ENCODE data around the gene BRSK2.
"Not testable (repeated sequence)": the region's sequence is repeated elsewhere in the genome, so short reads cannot be mapped to it uniquely, and the experiment has no call there.

BRSK2 gene

GRCh38 chr11:1508491-1508891, 118.8 kb downstream of the BRSK2 start:
- H3K4me3 ChIP-seq (ENCODE audit: low read depth, low read length), result no peak overlapping the region

- H3K4me3 ChIP-seq (ENCODE audit: low read depth, low read length), result no peak overlapping the region
Measured at GRCh38 chr11:1508986-1509385, 119.3 kb downstream of the BRSK2 start.

- H3K4me3 ChIP-seq (ENCODE audit: low read depth, low read length), result no peak overlapping the region
Measured at GRCh38 chr11:1509626-1510255, 120.0 kb downstream of the BRSK2 start.

GRCh38 chr11:1510351-1510750, 120.6 kb downstream of the BRSK2 start:
- H3K4me3 ChIP-seq (ENCODE audit: low read depth, low read length), result not testable (repeated sequence)

GRCh38 chr11:1510928-1511327, 121.2 kb downstream of the BRSK2 start:
- no peak overlapping the region for H3K4me3 ChIP-seq (ENCODE audit: low read depth, low read length)

- no peak overlapping the region for H3K4me3 ChIP-seq (ENCODE audit: low read depth, low read length)
Measured at GRCh38 chr11:1511937-1512496, 122.3 kb downstream of the BRSK2 start.

Measured in iPS-11a (cell line).